ENCODE data around the gene TRIP12. TPM values are rescaled to one million over a fixed set of nuclear protein-coding genes. Genes with fewer than 3 reads are reported as not detected.
"Not testable (repeated sequence)": the region's sequence is repeated elsewhere in the genome, so short reads cannot be mapped to it uniquely, and the experiment has no call there.

The TRIP12 gene
- total RNA-seq, 1 experiment from 2014 or later = 115 TPM

DNA sequence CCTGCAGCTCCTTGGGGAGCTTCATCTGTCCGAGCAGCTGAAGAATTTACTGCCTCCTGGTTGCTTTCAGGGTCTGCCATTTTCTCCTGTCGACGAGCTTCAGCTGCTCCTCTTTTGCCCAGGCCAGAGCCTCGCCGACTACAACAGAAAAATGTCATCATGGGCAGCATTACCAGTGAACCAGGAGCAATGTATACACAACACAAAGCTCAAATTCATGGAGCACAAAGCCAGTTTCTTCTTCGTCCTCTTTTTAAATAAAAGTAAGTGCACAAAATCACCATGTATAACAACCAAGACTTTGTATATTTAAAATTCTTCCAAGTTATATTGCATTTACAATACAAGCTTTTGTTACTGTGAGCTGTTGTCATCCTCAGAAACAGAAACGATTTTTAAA, 85.0 kb downstream of the TRIP12 start:
- H3K36me3 ChIP-seq (ENCODE audit: control insufficient read depth, insufficient read depth, low read length) = no peaks in the 10 kb centered on the region
- no TSS peak for BruUV-seq (replicated peaks)
- Mint-ChIP-seq H3K4me3 (ENCODE audit: unreplicated experiment) (no peak overlapping the region), H3K9me3 (ENCODE audit: unreplicated experiment) (no peaks in the 10 kb centered on the region), H3K36me3 (ENCODE audit: insufficient read depth, unreplicated experiment) (peaks cover 25% of the 10 kb centered on the region), H3K27ac (ENCODE audit: unreplicated experiment) (no peak overlapping the region), H3K27me3 (ENCODE audit: insufficient read depth, unreplicated experiment) (no peaks in the 10 kb centered on the region), H3K4me1 (ENCODE audit: low read depth, unreplicated experiment) (no peaks in the 10 kb centered on the region)
- intact Hi-C loops (cut with micrococcal nuclease; ENCODE audit: unreplicated experiment) = no loop called here
- ChIA-PET CTCF (no interaction called here), POLR2A (no interaction called here)
- TF ChIP-seq, protein P1, sequence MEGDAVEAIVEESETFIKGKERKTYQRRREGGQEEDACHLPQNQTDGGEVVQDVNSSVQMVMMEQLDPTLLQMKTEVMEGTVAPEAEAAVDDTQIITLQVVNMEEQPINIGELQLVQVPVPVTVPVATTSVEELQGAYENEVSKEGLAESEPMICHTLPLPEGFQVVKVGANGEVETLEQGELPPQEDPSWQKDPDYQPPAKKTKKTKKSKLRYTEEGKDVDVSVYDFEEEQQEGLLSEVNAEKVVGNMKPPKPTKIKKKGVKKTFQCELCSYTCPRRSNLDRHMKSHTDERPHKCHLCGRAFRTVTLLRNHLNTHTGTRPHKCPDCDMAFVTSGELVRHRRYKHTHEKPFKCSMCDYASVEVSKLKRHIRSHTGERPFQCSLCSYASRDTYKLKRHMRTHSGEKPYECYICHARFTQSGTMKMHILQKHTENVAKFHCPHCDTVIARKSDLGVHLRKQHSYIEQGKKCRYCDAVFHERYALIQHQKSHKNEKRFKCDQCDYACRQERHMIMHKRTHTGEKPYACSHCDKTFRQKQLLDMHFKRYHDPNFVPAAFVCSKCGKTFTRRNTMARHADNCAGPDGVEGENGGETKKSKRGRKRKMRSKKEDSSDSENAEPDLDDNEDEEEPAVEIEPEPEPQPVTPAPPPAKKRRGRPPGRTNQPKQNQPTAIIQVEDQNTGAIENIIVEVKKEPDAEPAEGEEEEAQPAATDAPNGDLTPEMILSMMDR (IDR thresholded peaks at IDR 0.05; ENCODE audit: insufficient read depth in 1 of 2, low read depth in 1 of 2, low read length in 1 of 2, severe bottlenecking in 1 of 2, unreplicated experiment in 1 of 2) = no peak
- DNase-seq = no peak
- H3K4me1 ChIP-seq = no peaks in the 10 kb centered on the region
- H3K9me3 ChIP-seq = no peaks in the 10 kb centered on the region
- no peaks in the 10 kb centered on the region for H3K27me3 ChIP-seq (replicated peaks; ENCODE audit: control insufficient read depth, insufficient read depth, low read length)
- no peak overlapping the region for H3K4me3 ChIP-seq (ENCODE audit: low read depth, low read length)

DNA sequence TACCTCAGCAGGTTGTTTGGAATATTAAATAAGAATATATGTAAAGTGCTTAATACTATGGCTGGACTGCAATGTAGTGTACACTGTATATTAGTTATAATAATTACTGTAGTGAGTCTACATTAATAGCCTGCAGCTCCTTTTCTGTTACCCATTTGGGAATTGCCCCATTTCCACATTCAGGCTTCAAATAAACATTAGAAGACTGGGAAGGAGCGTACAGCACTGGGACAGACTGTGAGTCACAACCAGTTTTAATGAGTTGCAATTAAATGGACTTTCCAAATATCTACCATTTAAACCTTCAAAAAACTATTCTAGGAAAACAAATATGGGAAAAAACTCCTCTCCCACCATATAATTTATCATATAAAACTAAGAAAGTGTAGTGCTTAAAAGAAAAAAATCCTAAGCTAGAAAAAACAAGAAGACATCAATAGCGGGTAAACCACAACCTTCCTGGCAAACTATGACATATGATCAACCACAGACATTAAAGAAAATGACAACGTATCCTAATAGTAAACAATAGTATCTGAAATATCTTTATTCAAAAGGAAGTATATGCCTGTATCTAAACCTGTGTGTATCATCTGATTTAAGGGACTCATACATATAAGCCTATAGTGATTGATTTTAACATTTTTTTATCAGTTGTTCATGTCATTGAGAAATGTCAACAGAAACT, 86.1 kb downstream of the TRIP12 start:
- no peaks in the 10 kb centered on the region for H3K36me3 ChIP-seq (ENCODE audit: control insufficient read depth, insufficient read depth, low read length)
- no peaks in the 10 kb centered on the region for H3K4me1 ChIP-seq
- peaks cover 19% of the 10 kb centered on the region for H3K36me3 Mint-ChIP-seq (ENCODE audit: insufficient read depth, unreplicated experiment)
- H3K27me3 ChIP-seq (replicated peaks; ENCODE audit: control insufficient read depth, insufficient read depth, low read length) = no peaks in the 10 kb centered on the region
- H3K9me3 ChIP-seq = no peaks in the 10 kb centered on the region
- ChIA-PET POLR2A (no interaction called here), CTCF (no interaction called here)
- intact Hi-C loops (cut with micrococcal nuclease; ENCODE audit: unreplicated experiment) = no loop called here
- no peaks in the 10 kb centered on the region for H3K4me1 Mint-ChIP-seq (ENCODE audit: low read depth, unreplicated experiment)
- H3K4me3 Mint-ChIP-seq (ENCODE audit: unreplicated experiment) = no peak overlapping the region
- TF ChIP-seq, protein P1 (IDR thresholded peaks at IDR 0.05; ENCODE audit: insufficient read depth in 1 of 2, low read depth in 1 of 2, low read length in 1 of 2, severe bottlenecking in 1 of 2, unreplicated experiment in 1 of 2) = no peak
- no peak overlapping the region for H3K4me3 ChIP-seq (ENCODE audit: low read depth, low read length)
- no peak for DNase-seq
- no peaks in the 10 kb centered on the region for H3K9me3 Mint-ChIP-seq (ENCODE audit: unreplicated experiment)
- no peak overlapping the region for H3K27ac Mint-ChIP-seq (ENCODE audit: unreplicated experiment)
- H3K27me3 Mint-ChIP-seq (ENCODE audit: insufficient read depth, unreplicated experiment) = no peaks in the 10 kb centered on the region
- no TSS peak for BruUV-seq (replicated peaks)

DNA sequence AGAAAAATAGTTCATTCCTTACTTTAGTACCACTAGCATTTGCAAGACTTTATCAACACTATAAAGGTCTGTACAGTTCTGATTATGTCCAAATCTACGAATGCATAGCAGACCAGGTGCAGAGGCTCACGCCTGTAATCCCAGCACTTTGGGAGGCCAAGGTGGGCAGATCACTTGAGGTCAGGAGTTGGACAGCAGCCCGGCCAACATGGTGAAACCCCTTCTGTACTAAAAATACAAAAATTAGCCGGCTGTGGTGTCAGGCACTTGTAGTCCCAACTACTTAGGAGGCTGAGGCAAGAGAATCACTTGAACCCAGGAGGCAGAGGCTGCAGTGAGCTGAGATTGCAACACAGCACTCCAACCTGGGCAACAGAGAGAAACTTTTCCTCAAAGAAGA, 87.4 kb downstream of the TRIP12 start:
- intact Hi-C loops (cut with micrococcal nuclease; ENCODE audit: unreplicated experiment); H3K4me1 Mint-ChIP-seq (ENCODE audit: low read depth, unreplicated experiment); H3K27ac Mint-ChIP-seq (ENCODE audit: unreplicated experiment); H3K27me3 ChIP-seq (replicated peaks; ENCODE audit: control insufficient read depth, insufficient read depth, low read length); H3K9me3 ChIP-seq; BruUV-seq (replicated peaks); H3K27me3 Mint-ChIP-seq (ENCODE audit: insufficient read depth, unreplicated experiment); DNase-seq; H3K36me3 Mint-ChIP-seq (ENCODE audit: insufficient read depth, unreplicated experiment); H3K36me3 ChIP-seq (ENCODE audit: control insufficient read depth, insufficient read depth, low read length); H3K4me3 Mint-ChIP-seq (ENCODE audit: unreplicated experiment); H3K4me3 ChIP-seq (ENCODE audit: low read depth, low read length); H3K4me1 ChIP-seq; H3K9me3 Mint-ChIP-seq (ENCODE audit: unreplicated experiment); CTCF ChIA-PET; POLR2A ChIA-PET: not testable (repeated sequence)

DNA sequence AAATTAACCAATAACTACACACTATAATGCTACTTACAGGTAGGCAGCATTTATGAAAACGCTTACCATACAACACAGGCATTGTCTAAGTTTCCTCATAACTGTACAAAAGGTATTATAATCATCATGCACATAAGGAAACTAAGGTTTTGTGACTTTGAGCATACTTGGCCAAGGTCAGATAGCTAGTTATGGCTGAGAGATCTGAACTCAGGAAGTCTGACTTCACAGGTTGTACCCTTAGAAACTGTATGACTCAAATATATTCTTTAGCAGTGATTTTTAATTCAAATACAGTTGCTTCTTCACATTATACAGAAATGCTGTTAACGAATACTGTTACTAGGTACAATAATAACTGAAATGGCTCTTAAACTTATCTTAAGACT, 89.3 kb downstream of the TRIP12 start:
- H3K4me1 ChIP-seq = no peaks in the 10 kb centered on the region
- CTCF ChIA-PET = no interaction called here
- no TSS peak for BruUV-seq (replicated peaks)

More for the DNA sequence above, 89.3 kb downstream of the TRIP12 start:
- H3K9me3 ChIP-seq = no peaks in the 10 kb centered on the region
- no peak overlapping the region for H3K27ac Mint-ChIP-seq (ENCODE audit: unreplicated experiment)
- POLR2A ChIA-PET = no interaction called here
- intact Hi-C loops (cut with micrococcal nuclease; ENCODE audit: unreplicated experiment) = no loop called here
- no peaks in the 10 kb centered on the region for H3K27me3 ChIP-seq (replicated peaks; ENCODE audit: control insufficient read depth, insufficient read depth, low read length)
- H3K9me3 Mint-ChIP-seq (ENCODE audit: unreplicated experiment) = no peaks in the 10 kb centered on the region
- no peaks in the 10 kb centered on the region for H3K4me1 Mint-ChIP-seq (ENCODE audit: low read depth, unreplicated experiment)
- H3K36me3 ChIP-seq (ENCODE audit: control insufficient read depth, insufficient read depth, low read length) = no peaks in the 10 kb centered on the region
- H3K4me3 ChIP-seq (ENCODE audit: low read depth, low read length) = no peak overlapping the region
- no peaks in the 10 kb centered on the region for H3K27me3 Mint-ChIP-seq (ENCODE audit: insufficient read depth, unreplicated experiment)
- no peak overlapping the region for H3K4me3 Mint-ChIP-seq (ENCODE audit: unreplicated experiment)
- TF ChIP-seq, protein P1 (IDR thresholded peaks at IDR 0.05; ENCODE audit: insufficient read depth in 1 of 2, low read depth in 1 of 2, low read length in 1 of 2, severe bottlenecking in 1 of 2, unreplicated experiment in 1 of 2) = no peak
- no peak for DNase-seq
- H3K36me3 Mint-ChIP-seq (ENCODE audit: insufficient read depth, unreplicated experiment) = peaks cover 9% of the 10 kb centered on the region
